Measurements from ENCODE around the gene COQ9.
"Not testable (repeated sequence)": the region's sequence is repeated elsewhere in the genome, so short reads cannot be mapped to it uniquely, and the experiment has no call there.

The COQ9 gene

GRCh38 chr16:57485091-57485915, 38.0 kb downstream of the COQ9 start:
- no peak for DNase-seq (ENCODE audit: low read depth in 2 of 2)

- peak; percentile 7 to 11 for DNase-seq (ENCODE audit: low read depth in 2 of 2)
Measured at GRCh38 chr16:57485916-57486857, 38.9 kb downstream of the COQ9 start, which contains the start of gene DOK4. DOK4 (minus strand) TSS chr16:57486493; CDS start chr16:57479507, 6,986 bp downstream.

- no peak for DNase-seq (ENCODE audit: low read depth in 2 of 2)
Measured at GRCh38 chr16:57486858-57487834, 39.9 kb downstream of the COQ9 start.

GRCh38 chr16:57489229-57489628, 42.0 kb downstream of the COQ9 start:
- DNase-seq (ENCODE audit: low read depth in 2 of 2): no peak

- no peak for DNase-seq (ENCODE audit: low read depth in 2 of 2)
Measured at GRCh38 chr16:57493767-57494166, 46.5 kb downstream of the COQ9 start.

- DNase-seq (ENCODE audit: low read depth in 2 of 2): no peak
Measured at GRCh38 chr16:57497121-57497520, 49.8 kb downstream of the COQ9 start.

- no peak for DNase-seq (ENCODE audit: low read depth in 2 of 2)
Measured at GRCh38 chr16:57498031-57498430, 50.8 kb downstream of the COQ9 start.

- not testable (repeated sequence) for DNase-seq (ENCODE audit: low read depth in 2 of 2)
Measured at GRCh38 chr16:57499941-57500340, 52.7 kb downstream of the COQ9 start.

- DNase-seq (ENCODE audit: low read depth in 2 of 2): no peak
Measured at GRCh38 chr16:57500578-57501111, 53.4 kb downstream of the COQ9 start.

GRCh38 chr16:57501492-57501891, 54.2 kb downstream of the COQ9 start:
- DNase-seq (ENCODE audit: low read depth in 2 of 2): no peak

- DNase-seq (ENCODE audit: low read depth in 2 of 2): no peak
Measured at GRCh38 chr16:57502048-57502775, 54.9 kb downstream of the COQ9 start.

- no peak for DNase-seq (ENCODE audit: low read depth in 2 of 2)
Measured at GRCh38 chr16:57503366-57503765, 56.1 kb downstream of the COQ9 start.

- no peak for DNase-seq (ENCODE audit: low read depth in 2 of 2)
Measured at GRCh38 chr16:57504001-57504400, 56.7 kb downstream of the COQ9 start.

GRCh38 chr16:57504491-57504890, 57.2 kb downstream of the COQ9 start:
- DNase-seq (ENCODE audit: low read depth in 2 of 2): no peak

GRCh38 chr16:57505169-57505568, 57.9 kb downstream of the COQ9 start:
- no peak for DNase-seq (ENCODE audit: low read depth in 2 of 2)

- no peak for DNase-seq (ENCODE audit: low read depth in 2 of 2)
Measured at GRCh38 chr16:57507136-57508034, 60.1 kb downstream of the COQ9 start.

- no peak for DNase-seq (ENCODE audit: low read depth in 2 of 2)
Measured at GRCh38 chr16:57508035-57508425, 60.8 kb downstream of the COQ9 start.

GRCh38 chr16:57509231-57509923, 62.1 kb downstream of the COQ9 start:
- DNase-seq (ENCODE audit: low read depth in 2 of 2): no peak
